Psoas muscle (tissue), 8 donors: ENCODE measurements around the gene KDM4F. TPM values are rescaled to one million over a fixed set of nuclear protein-coding genes. Genes with fewer than 3 reads are reported as not detected.
"Not testable (repeated sequence)": the region's sequence is repeated elsewhere in the genome, so short reads cannot be mapped to it uniquely, and the experiment has no call there.

Experiments
- ATAC-seq, 4 donors: fragments of 200-7000 bp; cut with Tn5 transposase; one replicate each; pipeline ENCODE4 v1.9.1; 2020; ENCODE audit warnings: moderate library complexity in 3 of 4, mild to moderate bottlenecking in 2 of 4
- DNase-seq, 2 donors: peaks; one replicate each; pipeline ENCODE4 v3.0.0-alpha.2; 2020
- H3K27ac ChIP-seq: fragments of 200-600 bp; one replicate; pipeline ENCODE4 v1.8.0; 2022
- H3K27me3 ChIP-seq, 3 donors: fragments of 200-600 bp in 1 of 3; one replicate each; pipeline versions ENCODE4 v1.6.1 to v1.8.0; 2013 to 2022; ENCODE audit warnings: low read length in 2 of 3, mild to moderate bottlenecking in 2 of 3, moderate library complexity in 1 of 3; ENCODE audit not compliant: insufficient read depth in 3 of 3
- H3K36me3 ChIP-seq, 2 donors: fragments of 200-600 bp in 1 of 2; one replicate each; pipeline versions ENCODE4 v1.6.1 to v1.8.0; 2013 to 2022; ENCODE audit warnings: low read depth in 1 of 2, mild to moderate bottlenecking in 1 of 2, moderate library complexity in 1 of 2; ENCODE audit not compliant: insufficient read depth in 1 of 2
- H3K4me1 ChIP-seq: fragments of 200-600 bp; one replicate; pipeline ENCODE4 v1.8.0; 2022
- H3K4me3 ChIP-seq: fragments of 200-600 bp; one replicate; pipeline ENCODE4 v1.8.0; 2022; ENCODE audit warnings: mild to moderate bottlenecking
- H3K9me3 ChIP-seq: fragments of 200-600 bp; one replicate; pipeline ENCODE4 v1.8.0; 2022
- CTCF ChIP-seq: fragments of 200-600 bp; IDR thresholded peaks from one replicate; pipeline ENCODE4 v1.8.0; 2022; ENCODE audit warnings: antibody characterized with exemption
- WGBS, 3 donors: extraction: QIAGEN DNeasy Blood & Tissue Kit; methylation state at CpG; one replicate each; pipeline versions ENCODE4 v1.1.6 to v1.1.7; 2013; 5-methylcytosine and 5-hydroxymethylcytosine counted together
- intact Hi-C, 2 donors: fragments of 100-400 bp; cut with DNase I; formaldehyde crosslinking; loops; one replicate each; pipeline versions ENCODE4 v1.11.0 to v1.14.2; 2022
- polyA plus RNA-seq, 3 donors: library from polyadenylated mRNA; stranded (reverse); fragments of 200-250 nt; gene quantifications; one replicate each; pipeline ENCODE4 v1.2.3, GENCODE V29; 2013
- total RNA-seq, 4 donors: library from RNA; stranded (reverse); fragmentation: NEBNext Ultra II Directional in 2 of 4; extraction: Animal tissue kit (Norgen Biotek cat#: 25700) in 2 of 4; gene quantifications; one replicate each; pipeline versions ENCODE4 v1.2.1 to v1.2.4, GENCODE V29; 2021 to 2023
- donor health status: healthy with polysubstance abuse.
- donor health status: DM: no; HTN: no; CAD: no; lungs with moderate emphysema.
- donor health status: Bipolar disorder and iron deficiency.
- donor health status: healthy.
- donor health status: DM: yes; HTN: yes; CAD: no.
- donor health status: DM: no; HTN: no; CAD: no.
- donor health status: DM: no; HTN: no; CAD: no.
- donor health status: DM: yes; HTN: yes; CAD: no.

Gene KDM4F
- total and polyA plus RNA-seq, 7 donors = not detected

GRCh38 chr11:95035316-95035715, 13.9 kb upstream of the KDM4F start:
- 27 to 42% (median 30%) methylated on average over 2 of the region's 2 CpGs for WGBS, 3 donors
- no peaks in the 10 kb centered on the region for H3K9me3 ChIP-seq

GRCh38 chr11:95037356-95038035, 11.7 kb upstream of the KDM4F start:
- H3K36me3 ChIP-seq, H3K27ac ChIP-seq, intact Hi-C loops, H3K4me1 ChIP-seq, H3K9me3 ChIP-seq: not testable (repeated sequence)
- DNase-seq (peak in 1 of 2 donors; percentile 52), ATAC-seq (peak in 2 of 4 donors; percentile 35 to 37)
- Histone ChIP-seq H3K27me3 (peaks cover 0 to 13% (median 5%) of the 10 kb centered on the region in 3 donors), H3K4me3 (peak overlapping the region; percentile 37)
- WGBS, 3 donors = 19 to 25% (median 19%) methylated on average over 52 to 71 of the region's 71 CpGs

More at GRCh38 chr11:95035316-95035715, 13.9 kb upstream of the KDM4F start:
- Histone ChIP-seq H3K4me1 (no peaks in the 10 kb centered on the region), H3K27me3 (peaks cover 0 to 12% (median 5%) of the 10 kb centered on the region in 3 donors), H3K4me3 (no peak overlapping the region), H3K36me3 (no peaks in the 10 kb centered on the region), H3K27ac (no peak overlapping the region)
- DNase-seq (no peak), ATAC-seq (peak in 2 of 4 donors; percentile 39 to 57)
- TF ChIP-seq CTCF = no peak
- intact Hi-C loops = no loop called here

GRCh38 chr11:95042239-95042638, 7.0 kb upstream of the KDM4F start:
- intact Hi-C loops = no loop called here
- Histone ChIP-seq H3K27ac (no peak overlapping the region), H3K36me3 (no peaks in the 10 kb centered on the region), H3K9me3 (no peaks in the 10 kb centered on the region), H3K4me1 (no peaks in the 10 kb centered on the region), H3K4me3 (no peak overlapping the region), H3K27me3 (peaks cover 0 to 16% (median 5%) of the 10 kb centered on the region in 3 donors)
- no peak for ATAC-seq
- DNase-seq = no peak
- TF ChIP-seq CTCF = no peak
- 98 to 100% (median 100%) methylated on average over 1 of the region's 1 CpG for WGBS, 3 donors

GRCh38 chr11:95042906-95043305, 6.3 kb upstream of the KDM4F start:
- no peak for DNase-seq
- Histone ChIP-seq H3K4me3 (no peak overlapping the region), H3K36me3 (no peaks in the 10 kb centered on the region), H3K4me1 (no peaks in the 10 kb centered on the region), H3K9me3 (no peaks in the 10 kb centered on the region), H3K27ac (no peak overlapping the region), H3K27me3 (peaks cover 0 to 10% (median 3%) of the 10 kb centered on the region in 3 donors)
- ATAC-seq = no peak
- intact Hi-C loops = no loop called here
- WGBS, 3 donors = 72 to 87% (median 80%) methylated on average over 3 of the region's 3 CpGs
- no peak for TF ChIP-seq CTCF

GRCh38 chr11:95044010-95044409, 5.2 kb upstream of the KDM4F start:
- no peaks in the 10 kb centered on the region for H3K36me3 ChIP-seq
- DNase-seq (no peak), ATAC-seq (no peak)
- no peak for TF ChIP-seq CTCF
- H3K27ac ChIP-seq = no peak overlapping the region
- H3K27me3 ChIP-seq = peaks cover 0 to 4% (median 0%) of the 10 kb centered on the region in 3 donors
- intact Hi-C loops = no loop called here
- WGBS, 3 donors = 57 to 71% (median 60%) methylated on average over 4 of the region's 4 CpGs
- H3K4me3 ChIP-seq = no peak overlapping the region
- H3K4me1 ChIP-seq = no peaks in the 10 kb centered on the region
- H3K9me3 ChIP-seq = no peaks in the 10 kb centered on the region
